ENCODE measurements around the gene TSSK6. TPM values are rescaled to one million over a fixed set of nuclear protein-coding genes. Genes with fewer than 3 reads are reported as not detected.

TSSK6 gene
- total RNA-seq, 1 experiment from 2014 or later: 4.7 TPM

DNA sequence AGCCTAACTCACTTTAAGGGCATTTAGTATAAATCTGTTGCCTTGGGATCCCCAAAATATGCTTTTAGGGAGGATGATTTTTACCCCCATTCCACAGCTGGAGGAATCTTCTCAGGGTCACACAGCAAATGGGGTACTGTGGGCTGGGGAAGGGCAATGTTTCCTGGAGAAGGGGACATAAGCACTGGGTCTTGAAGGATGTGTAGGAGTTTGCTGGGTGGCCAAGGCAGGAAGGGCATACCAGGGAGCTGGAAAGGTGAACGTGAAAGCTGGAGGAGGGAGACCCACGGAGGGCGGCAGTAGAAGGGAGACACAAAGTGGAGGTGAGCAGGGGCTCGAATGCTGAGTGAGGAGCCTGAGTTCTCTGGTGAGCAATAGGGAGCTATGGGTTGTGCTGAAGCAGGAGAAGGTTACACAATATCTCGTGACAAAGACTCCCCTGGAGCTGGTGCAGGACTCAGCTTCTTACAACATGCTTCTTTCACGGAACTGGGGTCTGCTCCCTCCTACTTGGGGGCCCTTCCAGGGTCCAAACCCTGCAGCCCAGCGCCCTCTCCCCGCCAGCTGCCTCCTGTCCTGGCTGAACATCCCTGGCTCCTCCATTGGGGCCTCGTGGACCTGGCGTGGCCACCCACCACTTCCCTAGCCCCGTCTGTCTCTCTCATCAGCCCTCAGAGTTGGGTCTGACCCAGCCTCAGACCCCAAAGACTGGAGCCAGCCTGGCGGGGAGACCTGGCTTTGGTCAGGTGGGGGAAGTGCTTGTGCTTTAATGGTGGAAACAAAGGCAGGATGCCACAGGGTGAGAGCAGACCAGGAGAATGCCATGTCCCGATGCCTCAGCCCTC lies 33.8 kb upstream of the TSSK6 start:
- DNase-seq (ENCODE audit: low spot score) (no peak), ATAC-seq (no peak)
- Mint-ChIP-seq H3K36me3 (no peaks in the 10 kb centered on the region), H3K27ac (no peak overlapping the region), H3K27me3 (ENCODE audit: low read depth) (no peaks in the 10 kb centered on the region), H3K4me3 (no peak overlapping the region), H3K9me3 (no peaks in the 10 kb centered on the region), H3K4me1 (no peaks in the 10 kb centered on the region)
- TF ChIP-seq TCF7 (CRISPR knock-in tag; IDR thresholded peaks at IDR 0.05; ENCODE audit: low read depth): no peak
- TF ChIP-seq, protein P1, sequence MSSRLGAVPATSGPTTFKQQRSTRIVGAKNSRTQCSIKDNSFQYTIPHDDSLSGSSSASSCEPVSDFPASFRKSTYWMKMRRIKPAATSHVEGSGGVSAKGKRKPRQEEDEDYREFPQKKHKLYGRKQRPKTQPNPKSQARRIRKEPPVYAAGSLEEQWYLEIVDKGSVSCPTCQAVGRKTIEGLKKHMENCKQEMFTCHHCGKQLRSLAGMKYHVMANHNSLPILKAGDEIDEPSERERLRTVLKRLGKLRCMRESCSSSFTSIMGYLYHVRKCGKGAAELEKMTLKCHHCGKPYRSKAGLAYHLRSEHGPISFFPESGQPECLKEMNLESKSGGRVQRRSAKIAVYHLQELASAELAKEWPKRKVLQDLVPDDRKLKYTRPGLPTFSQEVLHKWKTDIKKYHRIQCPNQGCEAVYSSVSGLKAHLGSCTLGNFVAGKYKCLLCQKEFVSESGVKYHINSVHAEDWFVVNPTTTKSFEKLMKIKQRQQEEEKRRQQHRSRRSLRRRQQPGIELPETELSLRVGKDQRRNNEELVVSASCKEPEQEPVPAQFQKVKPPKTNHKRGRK (CRISPR knock-in tag; IDR thresholded peaks at IDR 0.05; ENCODE audit: borderline replicate concordance): no peak
- TF ChIP-seq, protein P2, sequence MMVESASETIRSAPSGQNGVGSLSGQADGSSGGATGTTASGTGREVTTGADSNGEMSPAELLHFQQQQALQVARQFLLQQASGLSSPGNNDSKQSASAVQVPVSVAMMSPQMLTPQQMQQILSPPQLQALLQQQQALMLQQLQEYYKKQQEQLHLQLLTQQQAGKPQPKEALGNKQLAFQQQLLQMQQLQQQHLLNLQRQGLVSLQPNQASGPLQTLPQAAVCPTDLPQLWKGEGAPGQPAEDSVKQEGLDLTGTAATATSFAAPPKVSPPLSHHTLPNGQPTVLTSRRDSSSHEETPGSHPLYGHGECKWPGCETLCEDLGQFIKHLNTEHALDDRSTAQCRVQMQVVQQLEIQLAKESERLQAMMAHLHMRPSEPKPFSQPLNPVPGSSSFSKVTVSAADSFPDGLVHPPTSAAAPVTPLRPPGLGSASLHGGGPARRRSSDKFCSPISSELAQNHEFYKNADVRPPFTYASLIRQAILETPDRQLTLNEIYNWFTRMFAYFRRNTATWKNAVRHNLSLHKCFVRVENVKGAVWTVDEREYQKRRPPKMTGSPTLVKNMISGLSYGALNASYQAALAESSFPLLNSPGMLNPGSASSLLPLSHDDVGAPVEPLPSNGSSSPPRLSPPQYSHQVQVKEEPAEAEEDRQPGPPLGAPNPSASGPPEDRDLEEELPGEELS (CRISPR knock-in tag; IDR thresholded peaks at IDR 0.05): no peak
- TF ChIP-seq, protein P3, sequence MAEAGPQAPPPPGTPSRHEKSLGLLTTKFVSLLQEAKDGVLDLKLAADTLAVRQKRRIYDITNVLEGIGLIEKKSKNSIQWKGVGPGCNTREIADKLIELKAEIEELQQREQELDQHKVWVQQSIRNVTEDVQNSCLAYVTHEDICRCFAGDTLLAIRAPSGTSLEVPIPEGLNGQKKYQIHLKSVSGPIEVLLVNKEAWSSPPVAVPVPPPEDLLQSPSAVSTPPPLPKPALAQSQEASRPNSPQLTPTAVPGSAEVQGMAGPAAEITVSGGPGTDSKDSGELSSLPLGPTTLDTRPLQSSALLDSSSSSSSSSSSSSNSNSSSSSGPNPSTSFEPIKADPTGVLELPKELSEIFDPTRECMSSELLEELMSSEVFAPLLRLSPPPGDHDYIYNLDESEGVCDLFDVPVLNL (CRISPR knock-in tag; IDR thresholded peaks at IDR 0.05; ENCODE audit: borderline replicate concordance, low read depth): no peak
- CTCF ChIA-PET: interaction anchor here (9.9 kb wide), 1 partner anchor 15 kb away, joined by 408 read pairs; the partner anchor contains the start of genes CILP2 and YJEFN3
- POLR2A ChIA-PET: no interaction called here

DNA sequence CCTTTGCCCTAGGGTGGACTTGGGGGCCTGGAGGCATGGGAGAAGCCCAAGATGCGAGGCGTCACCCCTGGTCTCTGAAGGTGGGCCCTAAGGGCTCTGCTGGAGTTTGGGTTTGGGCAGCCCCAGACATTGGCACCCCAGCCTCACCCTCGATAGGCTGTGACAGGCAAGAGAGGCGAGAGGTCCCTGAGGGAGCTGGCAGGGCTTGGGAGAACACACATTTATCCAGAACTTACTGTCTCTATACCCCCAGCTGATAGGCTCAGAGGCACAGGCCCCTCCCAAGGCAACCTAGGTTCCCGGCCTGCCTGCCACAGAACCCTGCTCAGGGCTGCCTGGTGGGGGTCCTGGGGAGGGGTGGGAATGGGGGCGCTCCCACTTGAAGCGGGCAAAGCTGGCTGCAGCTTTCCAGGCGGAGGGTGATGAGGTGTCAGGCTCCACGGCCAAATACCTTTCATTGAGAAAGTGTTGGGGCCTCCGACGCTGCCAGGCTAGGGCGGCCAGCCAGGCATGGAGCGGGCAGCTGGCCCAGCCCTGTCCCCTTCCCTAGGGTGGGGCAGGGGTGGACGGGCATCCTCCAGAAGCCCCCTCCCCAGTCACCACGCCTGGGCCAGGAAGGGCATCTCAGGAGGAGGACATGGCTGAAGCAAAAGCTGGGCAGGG lies 32.5 kb upstream of the TSSK6 start:
- ATAC-seq (no peak), DNase-seq (ENCODE audit: low spot score) (no peak)
- Mint-ChIP-seq H3K4me3 (no peak overlapping the region), H3K4me1 (no peaks in the 10 kb centered on the region), H3K36me3 (no peaks in the 10 kb centered on the region), H3K9me3 (no peaks in the 10 kb centered on the region), H3K27ac (no peak overlapping the region), H3K27me3 (ENCODE audit: low read depth) (no peaks in the 10 kb centered on the region)
- ChIA-PET POLR2A (interaction anchor here (0.5 kb wide), 1 partner anchor 9 kb away, joined by 4 read pairs; no protein-coding TSS in a partner anchor), CTCF (interaction anchor here (0.7 to 2.8 kb wide), 3 partner anchors 16 to 181 kb away, joined by 3 to 9 read pairs (median 4); partner anchors contain the start of gene GMIP)
- TF ChIP-seq, protein P4, sequence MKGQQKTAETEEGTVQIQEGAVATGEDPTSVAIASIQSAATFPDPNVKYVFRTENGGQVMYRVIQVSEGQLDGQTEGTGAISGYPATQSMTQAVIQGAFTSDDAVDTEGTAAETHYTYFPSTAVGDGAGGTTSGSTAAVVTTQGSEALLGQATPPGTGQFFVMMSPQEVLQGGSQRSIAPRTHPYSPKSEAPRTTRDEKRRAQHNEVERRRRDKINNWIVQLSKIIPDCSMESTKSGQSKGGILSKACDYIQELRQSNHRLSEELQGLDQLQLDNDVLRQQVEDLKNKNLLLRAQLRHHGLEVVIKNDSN (CRISPR knock-in tag; IDR thresholded peaks at IDR 0.05): no peak
- TF ChIP-seq, protein P5, sequence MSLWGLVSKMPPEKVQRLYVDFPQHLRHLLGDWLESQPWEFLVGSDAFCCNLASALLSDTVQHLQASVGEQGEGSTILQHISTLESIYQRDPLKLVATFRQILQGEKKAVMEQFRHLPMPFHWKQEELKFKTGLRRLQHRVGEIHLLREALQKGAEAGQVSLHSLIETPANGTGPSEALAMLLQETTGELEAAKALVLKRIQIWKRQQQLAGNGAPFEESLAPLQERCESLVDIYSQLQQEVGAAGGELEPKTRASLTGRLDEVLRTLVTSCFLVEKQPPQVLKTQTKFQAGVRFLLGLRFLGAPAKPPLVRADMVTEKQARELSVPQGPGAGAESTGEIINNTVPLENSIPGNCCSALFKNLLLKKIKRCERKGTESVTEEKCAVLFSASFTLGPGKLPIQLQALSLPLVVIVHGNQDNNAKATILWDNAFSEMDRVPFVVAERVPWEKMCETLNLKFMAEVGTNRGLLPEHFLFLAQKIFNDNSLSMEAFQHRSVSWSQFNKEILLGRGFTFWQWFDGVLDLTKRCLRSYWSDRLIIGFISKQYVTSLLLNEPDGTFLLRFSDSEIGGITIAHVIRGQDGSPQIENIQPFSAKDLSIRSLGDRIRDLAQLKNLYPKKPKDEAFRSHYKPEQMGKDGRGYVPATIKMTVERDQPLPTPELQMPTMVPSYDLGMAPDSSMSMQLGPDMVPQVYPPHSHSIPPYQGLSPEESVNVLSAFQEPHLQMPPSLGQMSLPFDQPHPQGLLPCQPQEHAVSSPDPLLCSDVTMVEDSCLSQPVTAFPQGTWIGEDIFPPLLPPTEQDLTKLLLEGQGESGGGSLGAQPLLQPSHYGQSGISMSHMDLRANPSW (CRISPR knock-in tag; conservative IDR thresholded peaks at IDR 0.05; ENCODE audit: low read depth): no peak
- TF ChIP-seq GTF2I (CRISPR knock-in tag; conservative IDR thresholded peaks at IDR 0.05): no peak
- TF ChIP-seq NFE2L1 (CRISPR knock-in tag; IDR thresholded peaks at IDR 0.05): no peak
- no peak for TF ChIP-seq FOXJ3 (CRISPR knock-in tag; IDR thresholded peaks at IDR 0.05; ENCODE audit: borderline replicate concordance)

DNA sequence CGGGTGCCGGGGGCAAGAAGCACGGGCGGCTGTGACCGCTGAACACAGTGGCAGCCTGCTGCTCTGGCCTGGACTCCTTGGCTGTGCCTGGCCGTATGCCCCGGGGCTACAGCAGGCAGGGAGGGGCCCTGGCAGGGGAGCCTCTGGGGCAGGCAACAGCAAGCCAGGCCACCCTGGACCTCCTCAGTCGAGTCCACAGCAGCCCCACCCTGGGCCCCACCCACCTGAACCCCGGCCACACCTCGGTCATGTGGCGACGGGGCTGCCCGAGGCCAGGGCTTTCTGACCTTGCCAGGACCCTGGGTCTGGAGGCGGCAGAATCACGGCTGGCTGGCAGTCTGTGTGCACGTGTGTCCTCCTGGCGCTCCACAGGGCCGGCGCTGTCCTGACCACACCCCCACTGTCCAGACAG lies 31.4 kb upstream of the TSSK6 start:
- DNase-seq (ENCODE audit: low spot score) (peak; percentile 8), ATAC-seq (no peak)
- no peaks in the 10 kb centered on the region for H3K36me3 Mint-ChIP-seq
- CTCF ChIA-PET: interaction anchor here (0.6 to 2.8 kb wide), 4 partner anchors 8 to 97 kb away, joined by 3 to 9 read pairs (median 6); partner anchors contain the start of gene GMIP
- no peaks in the 10 kb centered on the region for H3K9me3 Mint-ChIP-seq
- no peak overlapping the region for H3K27ac Mint-ChIP-seq
- no peaks in the 10 kb centered on the region for H3K27me3 Mint-ChIP-seq (ENCODE audit: low read depth)
- POLR2A ChIA-PET: interaction anchor here (0.5 to 0.6 kb wide), 2 partner anchors 10 to 309 kb away, joined by 3 to 4 read pairs; no protein-coding TSS in a partner anchor
- no peaks in the 10 kb centered on the region for H3K4me1 Mint-ChIP-seq
- no peak overlapping the region for H3K4me3 Mint-ChIP-seq
- TF ChIP-seq IRF2 (CRISPR knock-in tag; IDR thresholded peaks at IDR 0.05; ENCODE audit: borderline replicate concordance, low read depth) (no peak), ZNF138 (CRISPR knock-in tag; conservative IDR thresholded peaks at IDR 0.05) (no peak)
- TF ChIP-seq, protein P5 (CRISPR knock-in tag; conservative IDR thresholded peaks at IDR 0.05; ENCODE audit: low read depth): no peak
- TF ChIP-seq, protein P6, sequence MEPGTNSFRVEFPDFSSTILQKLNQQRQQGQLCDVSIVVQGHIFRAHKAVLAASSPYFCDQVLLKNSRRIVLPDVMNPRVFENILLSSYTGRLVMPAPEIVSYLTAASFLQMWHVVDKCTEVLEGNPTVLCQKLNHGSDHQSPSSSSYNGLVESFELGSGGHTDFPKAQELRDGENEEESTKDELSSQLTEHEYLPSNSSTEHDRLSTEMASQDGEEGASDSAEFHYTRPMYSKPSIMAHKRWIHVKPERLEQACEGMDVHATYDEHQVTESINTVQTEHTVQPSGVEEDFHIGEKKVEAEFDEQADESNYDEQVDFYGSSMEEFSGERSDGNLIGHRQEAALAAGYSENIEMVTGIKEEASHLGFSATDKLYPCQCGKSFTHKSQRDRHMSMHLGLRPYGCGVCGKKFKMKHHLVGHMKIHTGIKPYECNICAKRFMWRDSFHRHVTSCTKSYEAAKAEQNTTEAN (CRISPR knock-in tag; IDR thresholded peaks at IDR 0.05): no peak
- TF ChIP-seq, protein P7, sequence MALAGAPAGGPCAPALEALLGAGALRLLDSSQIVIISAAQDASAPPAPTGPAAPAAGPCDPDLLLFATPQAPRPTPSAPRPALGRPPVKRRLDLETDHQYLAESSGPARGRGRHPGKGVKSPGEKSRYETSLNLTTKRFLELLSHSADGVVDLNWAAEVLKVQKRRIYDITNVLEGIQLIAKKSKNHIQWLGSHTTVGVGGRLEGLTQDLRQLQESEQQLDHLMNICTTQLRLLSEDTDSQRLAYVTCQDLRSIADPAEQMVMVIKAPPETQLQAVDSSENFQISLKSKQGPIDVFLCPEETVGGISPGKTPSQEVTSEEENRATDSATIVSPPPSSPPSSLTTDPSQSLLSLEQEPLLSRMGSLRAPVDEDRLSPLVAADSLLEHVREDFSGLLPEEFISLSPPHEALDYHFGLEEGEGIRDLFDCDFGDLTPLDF (CRISPR knock-in tag; IDR thresholded peaks at IDR 0.05): no peak
